WTC11 (cell line): ENCODE measurements around the gene RANBP3L. TPM values are rescaled to one million over a fixed set of nuclear protein-coding genes. Genes with fewer than 3 reads are reported as not detected.
A peak's percentile ranks its signal among the peaks of the same experiment; 100 is the strongest.

Source experiments
- ARID4B ChIP-seq: sonication (generic); formaldehyde crosslinking; IDR thresholded peaks from 2 replicates; pipeline ENCODE4 v1.8.0; 2023; ENCODE audit warnings: missing genetic modification reagents, mild to moderate bottlenecking, borderline replicate concordance
- ATF1 ChIP-seq: sonication (generic); formaldehyde crosslinking; IDR thresholded peaks from 2 replicates; pipeline ENCODE4 v1.8.1; 2023; ENCODE audit warnings: mild to moderate bottlenecking, moderate library complexity, missing genetic modification reagents
- ATF6 ChIP-seq: sonication (generic); formaldehyde crosslinking; IDR thresholded peaks from 2 replicates; pipeline ENCODE4 v1.8.1; 2023; ENCODE audit warnings: mild to moderate bottlenecking, missing genetic modification reagents
- CTCF ChIP-seq: fragments of 200-600 bp; IDR thresholded peaks from 2 replicates; pipeline ENCODE4 v1.8.0; 2022; ENCODE audit warnings: antibody characterized with exemption
- ERG ChIP-seq: fragments of 250-450 bp; sonication (Bioruptor Pico); IDR thresholded peaks from 2 replicates; pipeline ENCODE4 v1.8.0; 2021; ENCODE audit warnings: mild to moderate bottlenecking
- FOXP4 ChIP-seq: sonication (generic); formaldehyde crosslinking; IDR thresholded peaks from 2 replicates; pipeline ENCODE4 v1.8.0; 2022; ENCODE audit warnings: mild to moderate bottlenecking, missing genetic modification reagents
- HMGA2 ChIP-seq: fragments of 250-450 bp; sonication (Bioruptor Pico); IDR thresholded peaks from 2 replicates; pipeline ENCODE4 v1.4.0; 2021; ENCODE audit warnings: mild to moderate bottlenecking, moderate library complexity
- IRF1 ChIP-seq: sonication (generic); formaldehyde crosslinking; IDR thresholded peaks from 2 replicates; pipeline ENCODE4 v1.8.0; 2023; ENCODE audit warnings: missing genetic modification reagents
- SOX15 ChIP-seq: fragments of 250-450 bp; sonication (Bioruptor Pico); IDR thresholded peaks from 2 replicates; pipeline ENCODE4 v1.9.0; 2021; ENCODE audit warnings: mild to moderate bottlenecking
- STAT6 ChIP-seq: sonication (generic); formaldehyde crosslinking; conservative IDR thresholded peaks from 2 replicates; pipeline ENCODE4 v1.8.1; 2023; ENCODE audit warnings: mild to moderate bottlenecking, low read depth, missing genetic modification reagents, moderate library complexity
- TEAD1 ChIP-seq: sonication (generic); formaldehyde crosslinking; IDR thresholded peaks from 2 replicates; pipeline ENCODE4 v1.8.0; 2022; ENCODE audit warnings: mild to moderate bottlenecking, missing genetic modification reagents
- ZNF317 ChIP-seq: sonication (generic); formaldehyde crosslinking; IDR thresholded peaks from 2 replicates; pipeline ENCODE4 v1.8.1; 2023; ENCODE audit warnings: low read depth, mild to moderate bottlenecking, moderate library complexity, missing genetic modification reagents, borderline replicate concordance
- ZNF416 ChIP-seq: fragments of 250-450 bp; sonication (Bioruptor Pico); IDR thresholded peaks from 2 replicates; pipeline ENCODE4 v1.9.0; 2021; ENCODE audit warnings: mild to moderate bottlenecking, inconsistent platforms
- total RNA-seq: library from RNA; stranded (reverse); gene quantifications from 3 replicates; pipeline ENCODE4 v1.2.3, GENCODE V29; 2021

Gene RANBP3L
- total RNA-seq, 1 experiment from 2014 or later, result not detected

GRCh38 chr5:36240779-36241630 lies 60.7 kb downstream of the RANBP3L start (continued):
- TF ChIP-seq CTCF, result no peak
- TF ChIP-seq STAT6 (CRISPR knock-in tag), result no peak
- TF ChIP-seq TEAD1 (CRISPR knock-in tag), result 0 out of 2 replicates have a peak, but pooled peaks have one; percentile 29
- TF ChIP-seq FOXP4 (CRISPR knock-in tag), result 0 out of 2 replicates have a peak, but pooled peaks have one; percentile 27
- peak; percentile 62; the same call in 1 of the 2 replicates for TF ChIP-seq ARID4B (CRISPR knock-in tag)
- no peak for TF ChIP-seq ERG (CRISPR knock-in tag)
- no peak for TF ChIP-seq SOX15 (CRISPR knock-in tag)
- no peak for TF ChIP-seq IRF1 (CRISPR knock-in tag)
- TF ChIP-seq HMGA2 (CRISPR knock-in tag), result no peak
- TF ChIP-seq ZNF317 (CRISPR knock-in tag), result 0 out of 2 replicates have a peak, but pooled peaks have one; percentile 4
- TF ChIP-seq ZNF416 (CRISPR knock-in tag), result no peak
- no peak for TF ChIP-seq ATF6 (CRISPR knock-in tag)
- no peak for TF ChIP-seq ATF1 (CRISPR knock-in tag)
